ENCODE measurements around the gene B9D1. TPM values are rescaled to one million over a fixed set of nuclear protein-coding genes. Genes with fewer than 3 reads are reported as not detected.

The B9D1 gene
- total RNA-seq, 1 donor from 2014 or later = 9.4 TPM

GRCh38 chr17:19299214-19299747 lies 63.2 kb downstream of the B9D1 start:
- Mint-ChIP-seq H3K9me3 (ENCODE audit: low read depth) (no peaks in the 10 kb centered on the region), H3K27ac (ENCODE audit: unreplicated experiment) (no peak overlapping the region), H3K4me1 (ENCODE audit: low read depth) (peaks cover 10% of the 10 kb centered on the region), H3K4me3 (ENCODE audit: unreplicated experiment) (no peak overlapping the region), H3K27me3 (ENCODE audit: low read depth) (no peaks in the 10 kb centered on the region), H3K36me3 (ENCODE audit: low read depth) (no peaks in the 10 kb centered on the region)
- TF ChIP-seq CTCF (IDR thresholded peaks at IDR 0.05) = no peak
- no peak for DNase-seq (ENCODE audit: low spot score)

- no peaks in the 10 kb centered on the region for H3K9me3 Mint-ChIP-seq (ENCODE audit: low read depth)
- TF ChIP-seq CTCF (IDR thresholded peaks at IDR 0.05) = no peak
- no peak for DNase-seq (ENCODE audit: low spot score)
- H3K27me3 Mint-ChIP-seq (ENCODE audit: low read depth) = no peaks in the 10 kb centered on the region
- H3K27ac Mint-ChIP-seq (ENCODE audit: unreplicated experiment) = no peak overlapping the region
- H3K36me3 Mint-ChIP-seq (ENCODE audit: low read depth) = no peaks in the 10 kb centered on the region
- H3K4me1 Mint-ChIP-seq (ENCODE audit: low read depth) = peaks cover 8% of the 10 kb centered on the region
- H3K4me3 Mint-ChIP-seq (ENCODE audit: unreplicated experiment) = no peak overlapping the region
These were observed 63.8 kb downstream of the B9D1 start for GRCh38 chr17:19298569-19299213.

- no peak overlapping the region for H3K4me3 Mint-ChIP-seq (ENCODE audit: unreplicated experiment)
These were observed 65.4 kb downstream of the B9D1 start for GRCh38 chr17:19296786-19297778.

GRCh38 chr17:19295473-19296135 lies 66.9 kb downstream of the B9D1 start:
- TF ChIP-seq CTCF (IDR thresholded peaks at IDR 0.05) = no peak
- H3K27ac Mint-ChIP-seq (ENCODE audit: unreplicated experiment) = no peak overlapping the region
- no peaks in the 10 kb centered on the region for H3K9me3 Mint-ChIP-seq (ENCODE audit: low read depth)
- H3K36me3 Mint-ChIP-seq (ENCODE audit: low read depth) = no peaks in the 10 kb centered on the region
- H3K27me3 Mint-ChIP-seq (ENCODE audit: low read depth) = no peaks in the 10 kb centered on the region
- peaks cover 8% of the 10 kb centered on the region for H3K4me1 Mint-ChIP-seq (ENCODE audit: low read depth)
- DNase-seq (ENCODE audit: low spot score) = no peak
- H3K4me3 Mint-ChIP-seq (ENCODE audit: unreplicated experiment) = no peak overlapping the region

More at GRCh38 chr17:19296786-19297778, 65.4 kb downstream of the B9D1 start:
- no peak overlapping the region for H3K27ac Mint-ChIP-seq (ENCODE audit: unreplicated experiment)
- H3K9me3 Mint-ChIP-seq (ENCODE audit: low read depth) = no peaks in the 10 kb centered on the region
- no peak for DNase-seq (ENCODE audit: low spot score)
- H3K36me3 Mint-ChIP-seq (ENCODE audit: low read depth) = no peaks in the 10 kb centered on the region
- no peaks in the 10 kb centered on the region for H3K27me3 Mint-ChIP-seq (ENCODE audit: low read depth)
- TF ChIP-seq CTCF (IDR thresholded peaks at IDR 0.05) = no peak
- peaks cover 8% of the 10 kb centered on the region for H3K4me1 Mint-ChIP-seq (ENCODE audit: low read depth)

- Mint-ChIP-seq H3K36me3 (ENCODE audit: low read depth) (no peaks in the 10 kb centered on the region), H3K27me3 (ENCODE audit: low read depth) (no peaks in the 10 kb centered on the region), H3K9me3 (ENCODE audit: low read depth) (no peaks in the 10 kb centered on the region), H3K4me1 (ENCODE audit: low read depth) (peaks cover 14% of the 10 kb centered on the region), H3K4me3 (ENCODE audit: unreplicated experiment) (no peak overlapping the region), H3K27ac (ENCODE audit: unreplicated experiment) (no peak overlapping the region)
- no peak for TF ChIP-seq CTCF (IDR thresholded peaks at IDR 0.05)
- no peak for DNase-seq (ENCODE audit: low spot score)
These were observed 68.1 kb downstream of the B9D1 start for GRCh38 chr17:19294443-19294842.

Data from chondrocyte (in vitro differentiated cells).